Measurements from ENCODE around the gene EGFR.

Gene EGFR

DNA sequence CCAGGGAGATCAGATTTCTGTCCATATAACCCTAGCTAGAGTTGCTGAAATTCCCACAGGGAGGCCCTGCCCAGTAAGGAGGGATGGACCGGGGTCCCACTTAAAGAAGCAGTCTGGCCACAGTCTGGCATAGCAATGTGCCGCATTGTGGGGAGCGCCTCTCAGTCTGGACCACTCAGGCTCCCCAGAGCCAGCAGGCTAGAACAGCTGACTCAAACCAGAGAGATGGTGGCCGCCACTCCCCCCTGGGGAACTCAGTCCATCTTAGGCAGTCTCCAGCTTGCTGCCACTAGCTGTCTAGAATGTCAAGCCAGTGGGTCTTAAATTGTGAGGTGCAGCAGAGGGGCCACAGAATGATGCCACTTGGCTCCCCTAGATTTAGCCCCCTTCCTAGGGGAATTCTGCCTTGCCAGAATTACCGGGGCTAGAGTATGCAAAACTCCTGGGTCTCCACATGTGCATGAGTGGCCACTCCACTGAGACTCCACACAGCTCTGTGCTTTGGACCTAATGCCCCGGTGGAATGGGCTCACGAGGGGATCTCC lies 213.0 kb downstream of the EGFR start:
- no peaks in the 10 kb centered on the region for H4K20me1 ChIP-seq (ENCODE audit: control insufficient read depth, insufficient read depth, low read depth, low read length)
- no peaks in the 10 kb centered on the region for H3K9me2 ChIP-seq (replicated peaks; ENCODE audit: control insufficient read depth, low read length)
- H3K27me3 ChIP-seq (ENCODE audit: control insufficient read depth, low read length), result no peaks in the 10 kb centered on the region

DNA sequence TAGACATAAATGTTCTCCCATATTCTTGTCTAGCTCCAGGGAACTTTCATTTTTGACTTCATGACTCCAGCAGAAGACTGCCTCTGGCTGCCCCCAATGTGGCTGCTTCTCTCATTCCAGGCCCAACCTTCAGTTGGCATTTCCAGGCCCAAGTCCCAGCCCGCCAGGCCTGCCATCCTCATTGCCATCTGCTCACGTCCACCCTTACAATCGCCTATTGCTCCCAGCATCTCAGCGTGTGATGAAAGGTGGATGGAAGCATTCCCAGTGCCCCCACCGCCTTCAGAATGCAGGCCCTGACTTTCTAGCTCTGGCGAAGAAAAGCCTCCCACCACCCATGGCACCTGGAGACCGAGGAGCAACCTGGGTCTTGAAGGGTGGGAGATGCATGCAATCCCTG lies 214.2 kb downstream of the EGFR start:
- Histone ChIP-seq H3F3A (ENCODE audit: control insufficient read depth, insufficient read depth) (no peaks in the 10 kb centered on the region), H3K9me2 (replicated peaks; ENCODE audit: control insufficient read depth, low read length) (no peaks in the 10 kb centered on the region), H3K27me3 (ENCODE audit: control insufficient read depth, low read length) (no peaks in the 10 kb centered on the region), H3K79me2 (ENCODE audit: control insufficient read depth, low read length) (no peaks in the 10 kb centered on the region), H3K27ac (ENCODE audit: low read depth, low read length) (no peak overlapping the region), H3K9me3 (ENCODE audit: control insufficient read depth, insufficient read depth, low read length) (no peaks in the 10 kb centered on the region; the same call in 1 of the 2 replicates), H3K4me1 (ENCODE audit: control insufficient read depth, low read length) (no peaks in the 10 kb centered on the region), H3K4me2 (ENCODE audit: low read length) (no peak overlapping the region), H4K20me1 (ENCODE audit: control insufficient read depth, insufficient read depth, low read depth, low read length) (no peaks in the 10 kb centered on the region), H3K4me3 (ENCODE audit: low read length) (no peak overlapping the region), H3K36me3 (ENCODE audit: control insufficient read depth, low read length) (no peaks in the 10 kb centered on the region)
- TF ChIP-seq, protein P1, sequence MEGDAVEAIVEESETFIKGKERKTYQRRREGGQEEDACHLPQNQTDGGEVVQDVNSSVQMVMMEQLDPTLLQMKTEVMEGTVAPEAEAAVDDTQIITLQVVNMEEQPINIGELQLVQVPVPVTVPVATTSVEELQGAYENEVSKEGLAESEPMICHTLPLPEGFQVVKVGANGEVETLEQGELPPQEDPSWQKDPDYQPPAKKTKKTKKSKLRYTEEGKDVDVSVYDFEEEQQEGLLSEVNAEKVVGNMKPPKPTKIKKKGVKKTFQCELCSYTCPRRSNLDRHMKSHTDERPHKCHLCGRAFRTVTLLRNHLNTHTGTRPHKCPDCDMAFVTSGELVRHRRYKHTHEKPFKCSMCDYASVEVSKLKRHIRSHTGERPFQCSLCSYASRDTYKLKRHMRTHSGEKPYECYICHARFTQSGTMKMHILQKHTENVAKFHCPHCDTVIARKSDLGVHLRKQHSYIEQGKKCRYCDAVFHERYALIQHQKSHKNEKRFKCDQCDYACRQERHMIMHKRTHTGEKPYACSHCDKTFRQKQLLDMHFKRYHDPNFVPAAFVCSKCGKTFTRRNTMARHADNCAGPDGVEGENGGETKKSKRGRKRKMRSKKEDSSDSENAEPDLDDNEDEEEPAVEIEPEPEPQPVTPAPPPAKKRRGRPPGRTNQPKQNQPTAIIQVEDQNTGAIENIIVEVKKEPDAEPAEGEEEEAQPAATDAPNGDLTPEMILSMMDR (IDR thresholded peaks at IDR 0.05; ENCODE audit: low read depth, low read length, poor library complexity, severe bottlenecking), result no peak
- TF ChIP-seq EZH2phosphoT487 (IDR thresholded peaks at IDR 0.05; ENCODE audit: borderline replicate concordance, low read length), result no peak

More for the DNA sequence above, 213.0 kb downstream of the EGFR start:
- H3K36me3 ChIP-seq (ENCODE audit: control insufficient read depth, low read length), result no peaks in the 10 kb centered on the region
- no peak for TF ChIP-seq EZH2phosphoT487 (IDR thresholded peaks at IDR 0.05; ENCODE audit: borderline replicate concordance, low read length)
- TF ChIP-seq, protein P1 (IDR thresholded peaks at IDR 0.05; ENCODE audit: low read depth, low read length, poor library complexity, severe bottlenecking), result no peak
- H3K79me2 ChIP-seq (ENCODE audit: control insufficient read depth, low read length), result no peaks in the 10 kb centered on the region
- no peaks in the 10 kb centered on the region; the same call in 1 of the 2 replicates for H3K9me3 ChIP-seq (ENCODE audit: control insufficient read depth, insufficient read depth, low read length)
- H3K4me1 ChIP-seq (ENCODE audit: control insufficient read depth, low read length), result no peaks in the 10 kb centered on the region
- H3K4me2 ChIP-seq (ENCODE audit: low read length), result no peak overlapping the region
- H3F3A ChIP-seq (ENCODE audit: control insufficient read depth, insufficient read depth), result no peaks in the 10 kb centered on the region
- no peak overlapping the region for H3K4me3 ChIP-seq (ENCODE audit: low read length)
- no peak overlapping the region for H3K27ac ChIP-seq (ENCODE audit: low read depth, low read length)

DNA sequence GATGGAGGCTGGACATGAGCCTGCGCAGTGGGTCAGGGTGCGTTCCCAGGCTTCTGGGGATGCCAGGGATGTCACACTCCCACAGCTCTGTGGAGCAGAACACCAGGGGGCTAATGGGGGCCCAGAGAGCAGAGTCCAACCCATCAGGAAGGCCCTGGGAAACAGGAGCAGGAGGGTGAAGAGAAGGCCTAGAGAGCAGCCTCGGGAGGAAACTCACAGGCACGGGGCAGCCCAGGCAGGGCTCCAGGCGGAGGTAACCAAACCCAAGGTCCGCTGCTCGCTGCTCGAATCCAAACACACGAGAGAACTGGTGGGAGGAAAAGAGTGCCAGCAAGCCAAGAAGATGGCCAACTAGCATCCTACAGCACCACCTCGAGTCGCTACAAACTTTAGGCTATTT lies 215.6 kb downstream of the EGFR start:
- H3K27me3 ChIP-seq (ENCODE audit: control insufficient read depth, low read length), result no peaks in the 10 kb centered on the region
- no peaks in the 10 kb centered on the region for H3K4me1 ChIP-seq (ENCODE audit: control insufficient read depth, low read length)
- no peak overlapping the region for H3K27ac ChIP-seq (ENCODE audit: low read depth, low read length)
- H3K4me2 ChIP-seq (ENCODE audit: low read length), result no peak overlapping the region
- H3K9me3 ChIP-seq (ENCODE audit: control insufficient read depth, insufficient read depth, low read length), result no peaks in the 10 kb centered on the region
- no peaks in the 10 kb centered on the region for H3K9me2 ChIP-seq (replicated peaks; ENCODE audit: control insufficient read depth, low read length)
- no peaks in the 10 kb centered on the region for H4K20me1 ChIP-seq (ENCODE audit: control insufficient read depth, insufficient read depth, low read depth, low read length)
- no peaks in the 10 kb centered on the region for H3K79me2 ChIP-seq (ENCODE audit: control insufficient read depth, low read length)
- no peaks in the 10 kb centered on the region for H3F3A ChIP-seq (ENCODE audit: control insufficient read depth, insufficient read depth)
- H3K4me3 ChIP-seq (ENCODE audit: low read length), result no peak overlapping the region
- H3K36me3 ChIP-seq (ENCODE audit: control insufficient read depth, low read length), result no peaks in the 10 kb centered on the region
- TF ChIP-seq, protein P1 (IDR thresholded peaks at IDR 0.05; ENCODE audit: low read depth, low read length, poor library complexity, severe bottlenecking), result no peak
- no peak for TF ChIP-seq EZH2phosphoT487 (IDR thresholded peaks at IDR 0.05; ENCODE audit: borderline replicate concordance, low read length)
